Measurements from ENCODE around the gene GNL3L. TPM values are rescaled to one million over a fixed set of nuclear protein-coding genes. Genes with fewer than 3 reads are reported as not detected.

GNL3L gene
- total and polyA plus RNA-seq, 9 of the 15 experiments (the other 6 are each of a cell fraction or from before 2014, with no cell fraction given), result 11.5 to 81.7 (median 37.6) TPM

- TF ChIP-seq, protein P1, sequence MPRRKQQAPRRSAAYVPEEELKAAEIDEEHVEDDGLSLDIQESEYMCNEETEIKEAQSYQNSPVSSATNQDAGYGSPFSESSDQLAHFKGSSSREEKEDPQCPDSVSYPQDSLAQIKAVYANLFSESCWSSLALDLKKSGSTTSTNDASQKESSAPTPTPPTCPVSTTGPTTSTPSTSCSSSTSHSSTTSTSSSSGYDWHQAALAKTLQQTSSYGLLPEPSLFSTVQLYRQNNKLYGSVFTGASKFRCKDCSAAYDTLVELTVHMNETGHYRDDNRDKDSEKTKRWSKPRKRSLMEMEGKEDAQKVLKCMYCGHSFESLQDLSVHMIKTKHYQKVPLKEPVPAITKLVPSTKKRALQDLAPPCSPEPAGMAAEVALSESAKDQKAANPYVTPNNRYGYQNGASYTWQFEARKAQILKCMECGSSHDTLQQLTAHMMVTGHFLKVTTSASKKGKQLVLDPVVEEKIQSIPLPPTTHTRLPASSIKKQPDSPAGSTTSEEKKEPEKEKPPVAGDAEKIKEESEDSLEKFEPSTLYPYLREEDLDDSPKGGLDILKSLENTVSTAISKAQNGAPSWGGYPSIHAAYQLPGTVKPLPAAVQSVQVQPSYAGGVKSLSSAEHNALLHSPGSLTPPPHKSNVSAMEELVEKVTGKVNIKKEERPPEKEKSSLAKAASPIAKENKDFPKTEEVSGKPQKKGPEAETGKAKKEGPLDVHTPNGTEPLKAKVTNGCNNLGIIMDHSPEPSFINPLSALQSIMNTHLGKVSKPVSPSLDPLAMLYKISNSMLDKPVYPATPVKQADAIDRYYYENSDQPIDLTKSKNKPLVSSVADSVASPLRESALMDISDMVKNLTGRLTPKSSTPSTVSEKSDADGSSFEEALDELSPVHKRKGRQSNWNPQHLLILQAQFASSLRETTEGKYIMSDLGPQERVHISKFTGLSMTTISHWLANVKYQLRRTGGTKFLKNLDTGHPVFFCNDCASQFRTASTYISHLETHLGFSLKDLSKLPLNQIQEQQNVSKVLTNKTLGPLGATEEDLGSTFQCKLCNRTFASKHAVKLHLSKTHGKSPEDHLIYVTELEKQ (CRISPR knock-in tag; IDR thresholded peaks at IDR 0.05), result no peak
- TF ChIP-seq TOE1 (IDR thresholded peaks at IDR 0.05; ENCODE audit: borderline replicate concordance) (peak; percentile 86), TOE1 (CRISPR knock-in tag; IDR thresholded peaks at IDR 0.05; ENCODE audit: borderline replicate concordance, low read depth) (no peak), CSDE1 (IDR thresholded peaks at IDR 0.05) (peak in 1 of 2 experiments; percentile 89; a peak in 2 of 4 replicates), TAF15 (IDR thresholded peaks at IDR 0.05; ENCODE audit: low read depth, low read length) (no peak), ZNF165 (CRISPR knock-in tag; IDR thresholded peaks at IDR 0.05; ENCODE audit: borderline replicate concordance) (no peak), FIP1L1 (IDR thresholded peaks at IDR 0.05; ENCODE audit: low read depth, low read length, poor library complexity, severe bottlenecking) (no peak), E2F3 (CRISPR knock-in tag; IDR thresholded peaks at IDR 0.05) (0 out of 2 replicates have a peak, but pooled peaks have one; percentile 49), FOXP1 (CRISPR knock-in tag; IDR thresholded peaks at IDR 0.05) (no peak), ZFX (CRISPR knock-in tag; IDR thresholded peaks at IDR 0.05) (no peak), JUNB (CRISPR knock-in tag; conservative IDR thresholded peaks at IDR 0.05) (no peak), ZNF589 (CRISPR knock-in tag; IDR thresholded peaks at IDR 0.05; ENCODE audit: low read depth) (peak; percentile 86; the same call in 1 of the 2 replicates)
- TF ChIP-seq, protein P2, sequence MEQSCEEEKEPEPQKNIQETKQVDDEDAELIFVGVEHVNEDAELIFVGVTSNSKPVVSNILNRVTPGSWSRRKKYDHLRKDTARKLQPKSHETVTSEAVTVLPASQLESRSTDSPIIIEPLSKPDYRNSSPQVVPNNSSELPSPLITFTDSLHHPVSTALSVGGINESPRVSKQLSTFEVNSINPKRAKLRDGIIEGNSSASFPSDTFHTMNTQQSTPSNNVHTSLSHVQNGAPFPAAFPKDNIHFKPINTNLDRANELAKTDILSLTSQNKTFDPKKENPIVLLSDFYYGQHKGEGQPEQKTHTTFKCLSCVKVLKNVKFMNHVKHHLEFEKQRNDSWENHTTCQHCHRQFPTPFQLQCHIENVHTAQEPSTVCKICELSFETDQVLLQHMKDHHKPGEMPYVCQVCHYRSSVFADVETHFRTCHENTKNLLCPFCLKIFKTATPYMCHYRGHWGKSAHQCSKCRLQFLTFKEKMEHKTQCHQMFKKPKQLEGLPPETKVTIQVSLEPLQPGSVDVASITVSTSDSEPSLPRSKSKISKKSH (CRISPR knock-in tag; IDR thresholded peaks at IDR 0.05), result no peak
- TF ChIP-seq, protein P3, sequence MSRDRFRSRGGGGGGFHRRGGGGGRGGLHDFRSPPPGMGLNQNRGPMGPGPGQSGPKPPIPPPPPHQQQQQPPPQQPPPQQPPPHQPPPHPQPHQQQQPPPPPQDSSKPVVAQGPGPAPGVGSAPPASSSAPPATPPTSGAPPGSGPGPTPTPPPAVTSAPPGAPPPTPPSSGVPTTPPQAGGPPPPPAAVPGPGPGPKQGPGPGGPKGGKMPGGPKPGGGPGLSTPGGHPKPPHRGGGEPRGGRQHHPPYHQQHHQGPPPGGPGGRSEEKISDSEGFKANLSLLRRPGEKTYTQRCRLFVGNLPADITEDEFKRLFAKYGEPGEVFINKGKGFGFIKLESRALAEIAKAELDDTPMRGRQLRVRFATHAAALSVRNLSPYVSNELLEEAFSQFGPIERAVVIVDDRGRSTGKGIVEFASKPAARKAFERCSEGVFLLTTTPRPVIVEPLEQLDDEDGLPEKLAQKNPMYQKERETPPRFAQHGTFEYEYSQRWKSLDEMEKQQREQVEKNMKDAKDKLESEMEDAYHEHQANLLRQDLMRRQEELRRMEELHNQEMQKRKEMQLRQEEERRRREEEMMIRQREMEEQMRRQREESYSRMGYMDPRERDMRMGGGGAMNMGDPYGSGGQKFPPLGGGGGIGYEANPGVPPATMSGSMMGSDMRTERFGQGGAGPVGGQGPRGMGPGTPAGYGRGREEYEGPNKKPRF (IDR thresholded peaks at IDR 0.05; ENCODE audit: low read depth, low read length), result no peak
- TF ChIP-seq, protein P4, sequence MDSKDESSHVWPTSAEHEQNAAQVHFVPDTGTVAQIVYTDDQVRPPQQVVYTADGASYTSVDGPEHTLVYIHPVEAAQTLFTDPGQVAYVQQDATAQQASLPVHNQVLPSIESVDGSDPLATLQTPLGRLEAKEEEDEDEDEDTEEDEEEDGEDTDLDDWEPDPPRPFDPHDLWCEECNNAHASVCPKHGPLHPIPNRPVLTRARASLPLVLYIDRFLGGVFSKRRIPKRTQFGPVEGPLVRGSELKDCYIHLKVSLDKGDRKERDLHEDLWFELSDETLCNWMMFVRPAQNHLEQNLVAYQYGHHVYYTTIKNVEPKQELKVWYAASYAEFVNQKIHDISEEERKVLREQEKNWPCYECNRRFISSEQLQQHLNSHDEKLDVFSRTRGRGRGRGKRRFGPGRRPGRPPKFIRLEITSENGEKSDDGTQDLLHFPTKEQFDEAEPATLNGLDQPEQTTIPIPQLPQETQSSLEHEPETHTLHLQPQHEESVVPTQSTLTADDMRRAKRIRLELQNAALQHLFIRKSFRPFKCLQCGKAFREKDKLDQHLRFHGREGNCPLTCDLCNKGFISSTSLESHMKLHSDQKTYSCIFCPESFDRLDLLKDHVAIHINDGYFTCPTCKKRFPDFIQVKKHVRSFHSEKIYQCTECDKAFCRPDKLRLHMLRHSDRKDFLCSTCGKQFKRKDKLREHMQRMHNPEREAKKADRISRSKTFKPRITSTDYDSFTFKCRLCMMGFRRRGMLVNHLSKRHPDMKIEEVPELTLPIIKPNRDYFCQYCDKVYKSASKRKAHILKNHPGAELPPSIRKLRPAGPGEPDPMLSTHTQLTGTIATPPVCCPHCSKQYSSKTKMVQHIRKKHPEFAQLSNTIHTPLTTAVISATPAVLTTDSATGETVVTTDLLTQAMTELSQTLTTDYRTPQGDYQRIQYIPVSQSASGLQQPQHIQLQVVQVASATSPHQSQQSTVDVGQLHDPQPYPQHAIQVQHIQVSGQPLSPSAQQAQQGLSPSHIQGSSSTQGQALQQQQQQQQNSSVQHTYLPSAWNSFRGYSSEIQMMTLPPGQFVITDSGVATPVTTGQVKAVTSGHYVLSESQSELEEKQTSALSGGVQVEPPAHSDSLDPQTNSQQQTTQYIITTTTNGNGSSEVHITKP (IDR thresholded peaks at IDR 0.05; ENCODE audit: partially characterized antibody), result no peak
These were observed at the start of gene GNL3L (continued) for GRCh38 chrX:54529552-54530356.
